ENCODE data around the gene DYNC1I1.

Gene DYNC1I1

DNA sequence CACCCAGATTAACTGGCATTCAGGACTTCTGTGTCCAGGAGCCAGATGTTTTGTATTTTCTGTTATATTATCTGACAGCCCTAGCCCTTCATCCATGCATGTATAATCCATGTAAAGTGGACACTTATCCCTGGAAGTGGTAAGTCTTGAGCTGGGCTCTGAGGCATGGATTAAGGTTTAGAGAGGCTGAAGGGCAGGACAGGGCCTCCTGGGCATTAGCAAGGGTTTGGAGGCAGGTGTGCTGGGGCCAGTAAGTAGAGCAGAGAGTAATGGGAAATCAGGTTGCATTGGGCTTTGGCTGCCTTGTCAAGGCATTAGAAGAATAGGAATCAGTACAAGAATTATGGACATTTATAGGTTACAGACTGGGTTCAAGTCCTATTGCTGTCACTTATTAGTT, 138.0 kb downstream of the DYNC1I1 start:
- Histone ChIP-seq H3K4me3 (ENCODE audit: extremely low read depth, insufficient read depth, low read length, poor library complexity, severe bottlenecking) (no peak overlapping the region), H3K27ac (ENCODE audit: low read depth, low read length, severe bottlenecking) (no peak overlapping the region), H3K4me1 (ENCODE audit: control insufficient read depth, insufficient read depth, low read length, poor library complexity, severe bottlenecking) (no peaks in the 10 kb centered on the region), H3K36me3 (ENCODE audit: control insufficient read depth, insufficient read depth, low read length) (no peaks in the 10 kb centered on the region), H3K9me3 (ENCODE audit: control insufficient read depth, low read length) (no peaks in the 10 kb centered on the region)

- H3K36me3 ChIP-seq (ENCODE audit: control insufficient read depth, insufficient read depth, low read length) = no peaks in the 10 kb centered on the region
- no peaks in the 10 kb centered on the region for H3K4me1 ChIP-seq (ENCODE audit: control insufficient read depth, insufficient read depth, low read length, poor library complexity, severe bottlenecking)
- H3K27ac ChIP-seq (ENCODE audit: low read depth, low read length, severe bottlenecking) = no peak overlapping the region
- no peak overlapping the region for H3K4me3 ChIP-seq (ENCODE audit: extremely low read depth, insufficient read depth, low read length, poor library complexity, severe bottlenecking)
- H3K9me3 ChIP-seq (ENCODE audit: control insufficient read depth, low read length) = no peaks in the 10 kb centered on the region
- 92% methylated on average over 2 of the region's 3 CpGs; no CpG with 5 or more reads in 1 of the 2 experiments for WGBS, 2 experiments (ENCODE audit: insufficient coverage in 2 of 2)
These were observed 143.4 kb downstream of the DYNC1I1 start for GRCh38 chr7:95915731-95916130.

GRCh38 chr7:95916573-95917297, 144.4 kb downstream of the DYNC1I1 start:
- no peak overlapping the region for H3K4me3 ChIP-seq (ENCODE audit: extremely low read depth, insufficient read depth, low read length, poor library complexity, severe bottlenecking)
- WGBS, 2 experiments (ENCODE audit: insufficient coverage in 2 of 2) = 45 to 59% methylated on average over 11 to 15 of the region's 19 CpGs
- no peaks in the 10 kb centered on the region for H3K4me1 ChIP-seq (ENCODE audit: control insufficient read depth, insufficient read depth, low read length, poor library complexity, severe bottlenecking)
- no peaks in the 10 kb centered on the region for H3K36me3 ChIP-seq (ENCODE audit: control insufficient read depth, insufficient read depth, low read length)
- H3K27ac ChIP-seq (ENCODE audit: low read depth, low read length, severe bottlenecking) = no peak overlapping the region
- no peaks in the 10 kb centered on the region for H3K9me3 ChIP-seq (ENCODE audit: control insufficient read depth, low read length)

- Histone ChIP-seq H3K4me1 (ENCODE audit: control insufficient read depth, insufficient read depth, low read length, poor library complexity, severe bottlenecking) (no peaks in the 10 kb centered on the region), H3K36me3 (ENCODE audit: control insufficient read depth, insufficient read depth, low read length) (no peaks in the 10 kb centered on the region), H3K9me3 (ENCODE audit: control insufficient read depth, low read length) (no peaks in the 10 kb centered on the region), H3K4me3 (ENCODE audit: extremely low read depth, insufficient read depth, low read length, poor library complexity, severe bottlenecking) (no peak overlapping the region), H3K27ac (ENCODE audit: low read depth, low read length, severe bottlenecking) (no peak overlapping the region)
- 94 to 95% methylated on average over 8 of the region's 8 CpGs for WGBS, 2 experiments (ENCODE audit: insufficient coverage in 2 of 2)
These were observed 145.3 kb downstream of the DYNC1I1 start for GRCh38 chr7:95917634-95918033.

GRCh38 chr7:95919556-95919955, 147.2 kb downstream of the DYNC1I1 start:
- Histone ChIP-seq H3K27ac (ENCODE audit: low read depth, low read length, severe bottlenecking) (no peak overlapping the region), H3K4me3 (ENCODE audit: extremely low read depth, insufficient read depth, low read length, poor library complexity, severe bottlenecking) (no peak overlapping the region), H3K36me3 (ENCODE audit: control insufficient read depth, insufficient read depth, low read length) (no peaks in the 10 kb centered on the region), H3K9me3 (ENCODE audit: control insufficient read depth, low read length) (no peaks in the 10 kb centered on the region), H3K4me1 (ENCODE audit: control insufficient read depth, insufficient read depth, low read length, poor library complexity, severe bottlenecking) (no peaks in the 10 kb centered on the region)
- no CpG with 5 or more reads among the region's 2 CpGs for WGBS, 2 experiments (ENCODE audit: insufficient coverage in 2 of 2)

DNA sequence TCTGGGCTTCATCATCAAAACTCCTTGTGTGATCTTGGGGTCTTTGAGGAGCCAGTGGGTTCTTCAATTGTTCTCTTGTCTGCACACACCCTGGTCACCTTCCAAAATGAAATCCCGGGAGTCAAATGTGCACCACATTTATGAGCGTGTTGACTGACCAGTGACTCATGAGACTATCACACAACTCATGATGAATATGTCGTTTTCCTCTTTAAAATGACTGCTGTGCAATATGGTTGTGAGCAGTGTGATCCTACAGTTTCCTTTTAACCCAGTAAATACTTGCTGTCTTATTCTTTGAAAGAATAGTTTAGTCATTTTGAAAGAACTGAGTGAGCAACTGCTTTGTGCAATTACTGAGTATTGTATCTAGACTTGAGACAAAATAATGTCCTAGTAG, 149.2 kb downstream of the DYNC1I1 start:
- H3K9me3 ChIP-seq (ENCODE audit: control insufficient read depth, low read length) = no peaks in the 10 kb centered on the region
- H3K36me3 ChIP-seq (ENCODE audit: control insufficient read depth, insufficient read depth, low read length) = no peaks in the 10 kb centered on the region
- WGBS, 2 experiments (ENCODE audit: insufficient coverage in 2 of 2) = 94 to 95% methylated on average over 2 of the region's 3 CpGs
- no peaks in the 10 kb centered on the region for H3K4me1 ChIP-seq (ENCODE audit: control insufficient read depth, insufficient read depth, low read length, poor library complexity, severe bottlenecking)
- no peak overlapping the region for H3K4me3 ChIP-seq (ENCODE audit: extremely low read depth, insufficient read depth, low read length, poor library complexity, severe bottlenecking)
- no peak overlapping the region for H3K27ac ChIP-seq (ENCODE audit: low read depth, low read length, severe bottlenecking)

- no peaks in the 10 kb centered on the region for H3K9me3 ChIP-seq (ENCODE audit: control insufficient read depth, low read length)
- H3K27ac ChIP-seq (ENCODE audit: low read depth, low read length, severe bottlenecking) = no peak overlapping the region
- H3K36me3 ChIP-seq (ENCODE audit: control insufficient read depth, insufficient read depth, low read length) = no peaks in the 10 kb centered on the region
- no peak overlapping the region for H3K4me3 ChIP-seq (ENCODE audit: extremely low read depth, insufficient read depth, low read length, poor library complexity, severe bottlenecking)
- WGBS, 2 experiments (ENCODE audit: insufficient coverage in 2 of 2) = 80 to 100% methylated on average over 2 of the region's 3 CpGs
- no peaks in the 10 kb centered on the region for H3K4me1 ChIP-seq (ENCODE audit: control insufficient read depth, insufficient read depth, low read length, poor library complexity, severe bottlenecking)
These were observed 149.8 kb downstream of the DYNC1I1 start for GRCh38 chr7:95922191-95922590.

- no peaks in the 10 kb centered on the region for H3K4me1 ChIP-seq (ENCODE audit: control insufficient read depth, insufficient read depth, low read length, poor library complexity, severe bottlenecking)
- H3K4me3 ChIP-seq (ENCODE audit: extremely low read depth, insufficient read depth, low read length, poor library complexity, severe bottlenecking) = no peak overlapping the region
- no peaks in the 10 kb centered on the region for H3K9me3 ChIP-seq (ENCODE audit: control insufficient read depth, low read length)
- no peak overlapping the region for H3K27ac ChIP-seq (ENCODE audit: low read depth, low read length, severe bottlenecking)
- WGBS, 2 experiments (ENCODE audit: insufficient coverage in 2 of 2) = 82 to 91% methylated on average over 3 of the region's 3 CpGs
- H3K36me3 ChIP-seq (ENCODE audit: control insufficient read depth, insufficient read depth, low read length) = no peaks in the 10 kb centered on the region
These were observed 152.9 kb downstream of the DYNC1I1 start for GRCh38 chr7:95925236-95925635.

- H3K27ac ChIP-seq (ENCODE audit: low read depth, low read length, severe bottlenecking) = no peak overlapping the region
- no peaks in the 10 kb centered on the region for H3K36me3 ChIP-seq (ENCODE audit: control insufficient read depth, insufficient read depth, low read length)
- no peak overlapping the region for H3K4me3 ChIP-seq (ENCODE audit: extremely low read depth, insufficient read depth, low read length, poor library complexity, severe bottlenecking)
- no peaks in the 10 kb centered on the region for H3K9me3 ChIP-seq (ENCODE audit: control insufficient read depth, low read length)
- H3K4me1 ChIP-seq (ENCODE audit: control insufficient read depth, insufficient read depth, low read length, poor library complexity, severe bottlenecking) = no peaks in the 10 kb centered on the region
These were observed 153.6 kb downstream of the DYNC1I1 start for GRCh38 chr7:95925971-95926370.

DNA sequence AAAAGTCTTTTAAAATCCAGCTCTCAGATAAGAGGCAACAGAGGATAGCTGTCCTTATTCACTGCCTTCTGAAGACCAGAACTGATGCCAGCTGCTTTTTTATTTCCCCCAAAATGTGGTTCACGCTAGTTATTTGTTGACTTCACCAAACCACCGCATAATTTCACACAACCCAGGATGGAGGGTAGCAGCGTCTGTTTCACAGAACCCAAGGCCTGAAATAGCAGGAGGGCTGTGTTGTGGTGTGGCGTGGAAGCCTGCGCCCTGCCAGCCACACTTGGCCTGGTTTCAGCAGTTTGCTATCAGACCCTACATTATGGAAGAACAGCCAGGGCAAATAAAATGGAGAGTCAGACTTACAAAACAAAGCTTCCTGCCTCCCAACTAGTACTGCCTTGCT, 155.4 kb downstream of the DYNC1I1 start:
- 84% methylated on average over 4 of the region's 5 CpGs; no CpG with 5 or more reads in 1 of the 2 experiments for WGBS, 2 experiments (ENCODE audit: insufficient coverage in 2 of 2)
- Histone ChIP-seq H3K36me3 (ENCODE audit: control insufficient read depth, insufficient read depth, low read length) (no peaks in the 10 kb centered on the region), H3K4me3 (ENCODE audit: extremely low read depth, insufficient read depth, low read length, poor library complexity, severe bottlenecking) (no peak overlapping the region), H3K4me1 (ENCODE audit: control insufficient read depth, insufficient read depth, low read length, poor library complexity, severe bottlenecking) (no peaks in the 10 kb centered on the region), H3K9me3 (ENCODE audit: control insufficient read depth, low read length) (no peaks in the 10 kb centered on the region), H3K27ac (ENCODE audit: low read depth, low read length, severe bottlenecking) (no peak overlapping the region)

DNA sequence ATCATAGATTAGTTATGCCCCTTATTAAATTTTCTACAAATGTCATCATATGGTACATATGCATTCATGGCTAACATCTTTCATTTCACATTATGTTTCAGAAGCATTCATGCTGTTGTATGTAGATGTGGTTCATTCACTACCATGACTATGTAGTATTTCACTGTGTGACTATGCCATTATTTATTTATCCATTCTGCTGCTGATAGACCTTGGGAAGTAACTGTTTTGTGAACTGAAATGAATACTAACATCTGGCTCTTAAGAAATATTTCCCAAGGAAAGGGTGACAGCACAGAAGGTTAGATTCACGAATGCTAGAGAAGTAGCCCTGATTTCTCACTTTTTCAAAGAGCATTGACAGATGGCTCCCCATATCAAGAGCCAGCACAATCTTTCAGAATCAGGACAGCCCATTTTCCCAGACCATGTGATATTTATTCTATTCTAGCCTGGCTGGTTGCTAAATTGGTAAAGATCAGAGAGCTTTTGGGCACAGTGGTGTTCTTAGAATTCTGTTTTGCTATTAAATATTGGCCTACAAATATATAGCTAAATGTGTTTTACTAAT, 157.4 kb downstream of the DYNC1I1 start:
- Histone ChIP-seq H3K4me3 (ENCODE audit: extremely low read depth, insufficient read depth, low read length, poor library complexity, severe bottlenecking) (no peak overlapping the region), H3K27ac (ENCODE audit: low read depth, low read length, severe bottlenecking) (no peak overlapping the region), H3K4me1 (ENCODE audit: control insufficient read depth, insufficient read depth, low read length, poor library complexity, severe bottlenecking) (no peaks in the 10 kb centered on the region), H3K36me3 (ENCODE audit: control insufficient read depth, insufficient read depth, low read length) (no peaks in the 10 kb centered on the region), H3K9me3 (ENCODE audit: control insufficient read depth, low read length) (no peaks in the 10 kb centered on the region)
- WGBS, 2 experiments (ENCODE audit: insufficient coverage in 2 of 2) = 100% methylated on average over 1 of the region's 1 CpG; no CpG with 5 or more reads in 1 of the 2 experiments
